HG03025 (cell line): ENCODE results near the gene APPBP2.
"Not testable (repeated sequence)": the region's sequence is repeated elsewhere in the genome, so short reads cannot be mapped to it uniquely, and the experiment has no call there.

ENCODE experiments used
- ATAC-seq: cut with Tn5 transposase; IDR thresholded peaks from one replicate; pipeline ENCODE4 v1.9.1; 2021; ENCODE audit warnings: mild to moderate bottlenecking, moderate library complexity; ENCODE audit not compliant: unreplicated experiment, low FRiP score

The APPBP2 gene

GRCh38 chr17:60535382-60536279 is 9.6 kb upstream of the APPBP2 start:
- no peak for ATAC-seq

- no peak for ATAC-seq
These were observed 8.6 kb upstream of the APPBP2 start for GRCh38 chr17:60534613-60535157.

DNA sequence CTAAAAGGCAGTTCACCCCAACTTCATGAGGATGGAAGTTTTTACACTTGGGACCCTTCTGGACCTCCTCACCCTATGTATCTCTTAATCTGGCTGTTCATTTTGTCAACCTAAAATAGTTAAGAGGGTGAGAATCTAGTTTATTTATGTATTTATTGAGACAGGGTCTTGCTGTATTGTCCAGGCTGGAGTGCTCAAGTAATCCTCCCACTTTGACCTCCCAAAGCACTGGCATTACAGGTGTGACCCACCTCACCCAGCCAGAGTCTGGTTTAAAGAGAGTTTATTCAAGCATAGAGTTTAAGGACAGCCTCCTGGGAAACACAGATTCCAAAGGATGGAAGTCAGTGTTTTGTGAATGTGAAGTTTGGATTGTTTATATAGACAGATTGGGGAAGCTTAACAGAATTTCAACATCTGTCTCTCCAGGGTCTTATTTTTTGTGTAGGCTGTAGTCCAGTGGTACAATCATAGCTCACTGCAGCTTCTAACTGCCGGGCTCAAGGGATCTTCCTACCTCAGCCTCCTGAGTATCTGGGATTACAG is 8.0 kb upstream of the APPBP2 start:
- ATAC-seq = no peak

GRCh38 chr17:60529806-60530205 is 3.8 kb upstream of the APPBP2 start:
- no peak for ATAC-seq

DNA sequence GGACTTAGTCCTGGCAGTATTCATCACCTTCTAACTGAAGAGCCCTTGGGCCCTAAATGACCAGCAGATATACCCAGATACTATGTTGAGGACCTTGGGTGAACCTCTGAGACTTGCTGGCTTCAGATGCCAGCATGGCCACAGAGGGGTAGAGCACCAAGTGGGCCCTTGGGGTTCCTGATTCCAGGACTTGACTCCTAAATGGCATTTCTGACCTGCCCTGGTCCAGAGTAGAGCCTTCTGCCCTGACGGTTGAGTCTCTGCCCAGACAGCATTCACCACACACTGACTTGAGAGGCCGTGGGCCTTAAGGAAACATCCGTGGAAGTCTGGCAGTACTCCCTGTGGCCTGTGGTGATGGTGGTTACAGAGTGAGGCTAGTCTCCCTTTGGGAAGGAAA is 2.8 kb upstream of the APPBP2 start:
- ATAC-seq = no peak

DNA sequence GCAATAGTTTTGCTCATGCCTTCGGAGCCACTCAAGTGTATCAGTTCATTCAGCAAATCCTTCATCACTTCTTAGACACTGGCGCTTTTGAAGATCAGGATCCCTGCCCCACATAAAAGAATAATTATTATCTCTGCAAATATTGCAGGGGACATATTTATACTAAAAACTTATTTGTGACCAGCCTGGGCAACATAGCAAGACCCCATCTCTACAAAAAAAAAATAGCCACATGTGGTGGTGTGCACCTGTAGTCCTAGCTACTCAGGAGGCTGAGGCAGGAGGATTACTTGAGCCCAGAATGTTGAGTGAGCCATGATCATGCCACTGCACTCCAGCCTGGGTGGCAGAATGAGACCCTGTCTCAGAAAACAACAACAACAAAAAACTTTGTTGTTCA is 1.7 kb upstream of the APPBP2 start:
- no peak for ATAC-seq

- no peak for ATAC-seq
These were observed 684 bp upstream of the APPBP2 start for GRCh38 chr17:60526726-60527125.

DNA sequence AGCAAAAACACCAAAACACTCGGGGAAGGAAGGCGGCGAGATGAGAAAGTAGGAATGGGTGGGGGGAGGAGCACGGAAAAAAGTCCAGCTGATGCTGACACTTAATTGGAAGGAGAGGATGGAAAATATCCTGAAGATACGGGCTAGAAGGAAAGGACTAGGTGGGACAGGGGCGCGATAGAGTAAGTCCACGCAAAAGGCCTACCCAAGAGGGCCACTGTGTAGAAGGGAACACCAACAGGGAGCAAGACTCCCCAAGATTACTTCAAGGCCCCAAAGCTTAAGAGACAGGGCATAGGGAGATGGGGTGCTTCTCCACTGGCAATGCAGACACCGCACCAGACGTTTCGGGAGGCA is 736 bp downstream of the APPBP2 start:
- ATAC-seq = no peak

- no peak for ATAC-seq
These were observed 1.3 kb downstream of the APPBP2 start for GRCh38 chr17:60524463-60525327.

DNA sequence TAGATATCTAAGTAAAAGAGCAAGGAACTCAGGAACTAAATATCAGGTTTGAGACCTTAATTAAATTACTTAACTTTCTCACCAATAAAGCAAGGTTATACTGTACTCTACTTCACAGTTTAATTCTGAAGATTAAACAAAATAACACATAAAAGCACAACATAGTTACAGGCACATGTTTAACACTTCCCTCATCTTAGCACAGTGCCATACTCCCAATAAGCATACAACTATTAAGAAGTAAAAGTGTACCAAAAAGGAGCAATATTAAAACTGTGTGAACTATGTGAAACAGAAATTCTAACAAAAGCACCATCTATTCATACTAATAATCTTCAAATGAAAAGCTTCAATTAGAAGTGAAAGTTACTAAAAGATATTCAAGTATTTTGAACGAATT is 2.2 kb downstream of the APPBP2 start:
- ATAC-seq = no peak

DNA sequence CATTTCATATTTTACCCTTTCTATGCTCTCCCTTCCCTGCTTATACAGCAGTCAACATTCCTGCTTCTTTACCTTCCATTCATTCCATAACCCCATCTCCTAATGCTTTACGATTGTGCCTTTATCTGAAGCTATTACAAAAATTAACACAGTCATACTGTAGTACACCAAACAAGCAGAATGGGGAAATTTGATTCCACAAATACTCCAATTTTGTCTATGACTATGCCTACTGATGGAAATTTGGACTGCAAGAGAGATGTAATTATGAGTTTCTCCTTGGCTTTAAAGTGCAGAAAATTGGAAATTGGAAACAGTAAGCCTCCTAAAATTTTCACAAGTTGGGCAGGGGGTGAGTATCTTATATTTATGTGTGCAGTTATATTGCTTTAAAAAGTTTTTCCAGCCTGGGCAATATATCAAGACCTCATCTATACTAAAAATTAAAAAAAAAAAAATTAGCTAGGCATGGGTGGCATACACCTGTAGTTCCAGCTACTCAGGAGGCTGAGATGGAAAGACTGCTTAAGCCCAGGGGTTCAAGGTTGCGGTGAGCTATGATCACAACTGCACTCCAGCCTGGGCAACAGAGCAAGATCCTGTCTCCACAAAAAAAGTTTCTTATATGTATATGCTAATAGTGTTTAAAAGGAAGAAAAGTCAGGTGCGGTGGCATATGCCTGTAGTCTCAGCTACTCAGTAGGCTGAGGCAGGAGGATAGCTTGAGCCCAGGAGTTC is 3.0 kb downstream of the APPBP2 start:
- no peak for ATAC-seq

DNA sequence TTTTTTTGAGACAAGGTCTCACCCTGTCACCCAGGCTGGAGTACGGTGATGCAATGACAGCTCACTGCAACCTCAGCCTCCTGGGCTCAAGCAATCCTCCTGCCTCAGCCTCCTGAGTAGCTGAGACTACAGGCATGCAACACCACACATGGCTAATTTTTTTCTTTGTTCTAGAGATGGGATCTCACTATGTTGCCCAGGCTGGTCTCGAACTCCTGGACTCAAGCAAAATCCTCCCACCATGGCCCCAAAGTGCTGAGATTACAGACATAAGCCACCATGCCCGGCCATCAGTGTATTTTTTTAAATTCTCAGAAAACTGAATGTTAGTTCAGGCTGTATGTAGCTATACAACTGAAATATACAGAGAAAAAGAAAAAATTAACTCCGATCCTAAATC is 6.2 kb downstream of the APPBP2 start:
- ATAC-seq = no peak

- not testable (repeated sequence) for ATAC-seq
These were observed 10.4 kb downstream of the APPBP2 start for GRCh38 chr17:60515683-60516082.

DNA sequence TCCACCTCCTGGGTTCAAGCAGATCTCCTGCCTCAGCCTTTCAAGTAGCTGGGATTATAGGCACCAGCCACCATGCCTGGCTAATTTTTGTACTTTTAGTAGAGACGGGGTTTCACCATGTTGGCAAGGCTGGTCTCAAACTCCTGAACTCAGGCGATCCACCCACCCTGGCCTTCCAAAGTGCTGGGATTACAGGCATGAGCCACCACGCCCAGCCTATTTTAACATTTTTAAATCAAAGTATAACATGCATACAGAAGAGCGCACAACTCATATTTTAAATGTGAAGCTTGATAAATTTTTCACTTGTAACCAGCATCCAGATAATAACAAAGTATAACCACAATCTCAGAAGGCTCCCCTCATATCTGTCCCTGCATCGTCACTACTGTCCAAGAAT is 10.8 kb downstream of the APPBP2 start:
- ATAC-seq = not testable (repeated sequence)

DNA sequence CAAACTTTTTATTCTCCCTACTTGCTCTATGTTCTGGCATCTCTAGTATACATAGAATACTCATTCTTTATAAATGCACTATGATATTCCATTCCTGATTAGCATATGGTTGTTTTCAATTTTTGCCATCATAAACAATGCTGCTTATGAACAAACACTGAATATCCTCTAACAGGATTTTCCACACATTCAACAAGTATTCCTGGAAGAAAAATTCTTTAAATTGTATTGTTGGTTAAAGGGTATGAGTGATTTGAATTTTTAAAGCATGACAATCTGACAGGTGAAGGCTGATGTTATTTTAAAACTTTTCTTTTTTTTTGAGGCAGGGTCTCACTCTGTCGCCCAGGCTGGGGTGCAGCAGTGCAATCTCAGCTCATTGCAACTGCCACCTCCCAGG is 11.5 kb downstream of the APPBP2 start:
- ATAC-seq = no peak

GRCh38 chr17:60514053-60514452 is 12.0 kb downstream of the APPBP2 start:
- no peak for ATAC-seq

GRCh38 chr17:60513014-60513413 is 13.0 kb downstream of the APPBP2 start:
- ATAC-seq = no peak

DNA sequence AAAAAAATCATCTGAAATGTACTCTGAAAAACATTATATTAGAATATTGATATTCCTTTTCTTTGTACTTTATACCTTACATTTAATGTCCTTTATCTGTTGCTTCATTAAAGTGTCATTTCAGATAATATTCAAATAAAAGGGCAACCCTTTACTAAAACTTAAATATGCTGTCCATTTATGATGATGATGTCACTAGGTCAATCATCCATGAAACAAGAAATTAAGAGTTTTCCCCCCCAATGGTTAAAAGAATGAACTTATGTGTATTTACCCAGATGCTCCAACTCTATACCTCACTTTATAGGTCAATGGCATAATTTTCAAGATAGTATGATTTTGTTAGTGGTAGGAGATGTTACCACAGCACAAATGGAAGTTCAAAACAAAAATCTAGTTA is 15.3 kb downstream of the APPBP2 start:
- no peak for ATAC-seq

DNA sequence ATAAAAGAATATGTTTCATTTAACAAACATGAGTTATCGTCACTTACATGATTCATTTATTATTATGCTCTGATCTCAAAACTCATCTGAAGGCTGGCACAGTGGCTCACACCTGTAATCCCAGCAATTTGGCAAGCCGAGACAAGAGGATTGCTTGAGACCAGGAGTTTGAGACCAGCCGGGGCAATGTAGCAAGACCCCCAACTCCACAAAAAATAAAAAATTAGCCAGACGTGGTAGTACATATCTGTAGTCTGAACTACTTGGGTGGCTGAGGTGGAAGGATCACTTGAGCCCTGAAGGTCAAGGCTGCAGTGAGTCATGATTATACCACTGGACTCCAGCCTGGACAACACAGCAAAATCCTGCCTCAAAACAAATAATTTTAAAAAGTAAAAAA is 16.0 kb downstream of the APPBP2 start:
- ATAC-seq = no peak

- ATAC-seq = no peak
These were observed 17.6 kb downstream of the APPBP2 start for GRCh38 chr17:60508384-60508980.
